ENCODE data around the gene KAZALD1. TPM values are rescaled to one million over a fixed set of nuclear protein-coding genes. Genes with fewer than 3 reads are reported as not detected.

KAZALD1 gene
- polyA plus RNA-seq, 1 donor from 2014 or later = 1.6 TPM

GRCh38 chr10:101070098-101070497 lies 8.3 kb downstream of the KAZALD1 start:
- no peaks in the 10 kb centered on the region for H4K20me1 ChIP-seq (ENCODE audit: insufficient read depth)
- no peaks in the 10 kb centered on the region for H3K9me3 ChIP-seq (ENCODE audit: low read length)
- no peaks in the 10 kb centered on the region for H3K79me2 ChIP-seq (replicated peaks; ENCODE audit: insufficient read depth, low read length)
- no peaks in the 10 kb centered on the region for H3F3A ChIP-seq (ENCODE audit: insufficient read depth, low read length, poor library complexity, severe bottlenecking)
- H3K36me3 ChIP-seq (ENCODE audit: insufficient read depth, low read length) = no peaks in the 10 kb centered on the region
- H3K4me3 ChIP-seq (ENCODE audit: low read length) = no peak overlapping the region
- no peak overlapping the region for H3K4me2 ChIP-seq (ENCODE audit: low read length)
- H2AFZ ChIP-seq (ENCODE audit: low read depth, low read length) = no peak overlapping the region
- no peak overlapping the region for H3K9ac ChIP-seq (ENCODE audit: low read length)
- no peaks in the 10 kb centered on the region for H3K9me2 ChIP-seq (ENCODE audit: insufficient read depth, low read length)
- H3K27me3 ChIP-seq (ENCODE audit: insufficient read depth, low read depth, low read length) = peaks cover 72% of the 10 kb centered on the region
- no peak overlapping the region for H3K27ac ChIP-seq (ENCODE audit: low read length)
- TF ChIP-seq EZH2 (IDR thresholded peaks at IDR 0.05; ENCODE audit: borderline replicate concordance, insufficient read depth, low read length, poor library complexity, severe bottlenecking) = no peak
- TF ChIP-seq REST (IDR thresholded peaks at IDR 0.05; ENCODE audit: borderline replicate concordance) = no peak
- TF ChIP-seq CTCF (IDR thresholded peaks at IDR 0.05; ENCODE audit: poor library complexity, severe bottlenecking) = no peak
- TF ChIP-seq TAF1 (IDR thresholded peaks at IDR 0.05; ENCODE audit: low read depth) = no peak
- TF ChIP-seq RAD21 (conservative IDR thresholded peaks at IDR 0.05) = no peak
- no peak for TF ChIP-seq MXI1 (conservative IDR thresholded peaks at IDR 0.05; ENCODE audit: poor library complexity, severe bottlenecking)
- no peak for TF ChIP-seq EP300 (conservative IDR thresholded peaks at IDR 0.05; ENCODE audit: poor library complexity, severe bottlenecking)
- no peak for TF ChIP-seq POLR2AphosphoS5 (IDR thresholded peaks at IDR 0.05)
- TF ChIP-seq SMC3 (conservative IDR thresholded peaks at IDR 0.05; ENCODE audit: poor library complexity) = no peak

GRCh38 chr10:101071267-101071884 lies 9.6 kb downstream of the KAZALD1 start:
- TF ChIP-seq RAD21 (conservative IDR thresholded peaks at IDR 0.05) (no peak), CTCF (IDR thresholded peaks at IDR 0.05; ENCODE audit: poor library complexity, severe bottlenecking) (no peak), EP300 (conservative IDR thresholded peaks at IDR 0.05; ENCODE audit: poor library complexity, severe bottlenecking) (no peak), SMC3 (conservative IDR thresholded peaks at IDR 0.05; ENCODE audit: poor library complexity) (no peak), REST (IDR thresholded peaks at IDR 0.05; ENCODE audit: borderline replicate concordance) (no peak), POLR2AphosphoS5 (IDR thresholded peaks at IDR 0.05) (no peak), TAF1 (IDR thresholded peaks at IDR 0.05; ENCODE audit: low read depth) (no peak), MXI1 (conservative IDR thresholded peaks at IDR 0.05; ENCODE audit: poor library complexity, severe bottlenecking) (no peak), EZH2 (IDR thresholded peaks at IDR 0.05; ENCODE audit: borderline replicate concordance, insufficient read depth, low read length, poor library complexity, severe bottlenecking) (no peak)
- Histone ChIP-seq H3K79me2 (replicated peaks; ENCODE audit: insufficient read depth, low read length) (no peaks in the 10 kb centered on the region), H3F3A (ENCODE audit: insufficient read depth, low read length, poor library complexity, severe bottlenecking) (no peaks in the 10 kb centered on the region), H3K4me3 (ENCODE audit: low read length) (no peak overlapping the region), H3K9me2 (ENCODE audit: insufficient read depth, low read length) (no peaks in the 10 kb centered on the region), H3K9ac (ENCODE audit: low read length) (no peak overlapping the region), H3K27ac (ENCODE audit: low read length) (no peak overlapping the region), H3K9me3 (ENCODE audit: low read length) (no peaks in the 10 kb centered on the region), H3K27me3 (ENCODE audit: insufficient read depth, low read depth, low read length) (peaks cover 71% of the 10 kb centered on the region), H2AFZ (ENCODE audit: low read depth, low read length) (no peak overlapping the region), H3K4me2 (ENCODE audit: low read length) (no peak overlapping the region), H3K36me3 (ENCODE audit: insufficient read depth, low read length) (no peaks in the 10 kb centered on the region), H4K20me1 (ENCODE audit: insufficient read depth) (no peaks in the 10 kb centered on the region)
